HG03196 (cell line): ENCODE data around the gene PSMB11.

ENCODE experiments used
- ATAC-seq: cut with Tn5 transposase; IDR thresholded peaks from one replicate; pipeline ENCODE4 v1.9.1; 2021; ENCODE audit not compliant: unreplicated experiment

The PSMB11 gene

GRCh38 chr14:23057757-23058653, 16.0 kb downstream of the PSMB11 start:
- peak; percentile 64 for ATAC-seq

GRCh38 chr14:23058654-23059504, 16.9 kb downstream of the PSMB11 start:
- no peak for ATAC-seq

- ATAC-seq, result no peak
These were observed 18.7 kb downstream of the PSMB11 start for GRCh38 chr14:23060536-23061260.

GRCh38 chr14:23062002-23062401, 20.0 kb downstream of the PSMB11 start:
- ATAC-seq, result no peak

- no peak for ATAC-seq
These were observed 21.6 kb downstream of the PSMB11 start for GRCh38 chr14:23063601-23064000.

- no peak for ATAC-seq
These were observed 24.4 kb downstream of the PSMB11 start for GRCh38 chr14:23066368-23066767.

GRCh38 chr14:23066855-23067744, 25.1 kb downstream of the PSMB11 start:
- ATAC-seq, result no peak

GRCh38 chr14:23067847-23068788, 26.1 kb downstream of the PSMB11 start:
- no peak for ATAC-seq

- peak; percentile 52 for ATAC-seq
These were observed 26.9 kb downstream of the PSMB11 start for GRCh38 chr14:23068789-23069412.

- ATAC-seq, result no peak
These were observed 27.4 kb downstream of the PSMB11 start for GRCh38 chr14:23069413-23069806.

GRCh38 chr14:23070262-23071129, 28.5 kb downstream of the PSMB11 start:
- no peak for ATAC-seq

- ATAC-seq, result peak; percentile 89
These were observed 29.4 kb downstream of the PSMB11 start for GRCh38 chr14:23071244-23071920.

GRCh38 chr14:23071921-23072539, 30.0 kb downstream of the PSMB11 start:
- no peak for ATAC-seq

- no peak for ATAC-seq
These were observed 32.9 kb downstream of the PSMB11 start for GRCh38 chr14:23074906-23075305.

- ATAC-seq, result no peak
These were observed 34.9 kb downstream of the PSMB11 start for GRCh38 chr14:23076785-23077408.

- ATAC-seq, result no peak
These were observed 36.0 kb downstream of the PSMB11 start for GRCh38 chr14:23077962-23078361.
